Heart left ventricle (tissue), 13 donors: ENCODE results near the gene PDE11A.

Source experiments
- POLR2A ChIP-seq, 2 donors: fragments of 450-650 bp; IDR thresholded peaks; one replicate each; pipeline ENCODE4 v1.6.1; 2017; ENCODE audit warnings: antibody characterized with exemption in 2 of 2, mild to moderate bottlenecking in 2 of 2, moderate library complexity in 2 of 2
- TF ChIP-seq, protein P1 (sequence below), 12 donors: fragments of 200-600 bp; sonication (generic) in 4 of 12; IDR thresholded peaks; one replicate each; pipeline versions ENCODE4 v1.5.0 to v1.8.0; 2018 to 2022; ENCODE audit warnings: antibody characterized with exemption in 12 of 12, mild to moderate bottlenecking in 5 of 12
- donor health status: ischemic (EF 13 %, LVEDD 7.1; RV severe dilation, severe dysfunction).
- donor health status: DM: no; HTN: yes; CAD: no.
- donor health status: DM: no; HTN: no; CAD: no.
- donor health status: ischemic (EF 25% LVEDD 6.9; RV normal size, moderate dysfunction).
- donor health status: ischemic (EF 25% LVEDD 5.7; RV mildly dilated, moderate dysfunction).
- donor health status: ischemic (EF 35%, LVEDD 5.7; RV mildly dilated, moderate dysfunction).
- donor health status: nonischemic (EF 11% LVEDD 7.7; RV severe dilation, severe dysfunction).
- donor health status: DM: yes; HTN: yes; CAD: no.
- donor health status: PGD.
- donor health status: ischemic (EF 29% LVEDD 5.4; RV normal size, mild dysfunction).
- donor health status: nonischemic (EF 23%, LVEDD 6.1; RV moderate dilation, normal function).

DNA sequence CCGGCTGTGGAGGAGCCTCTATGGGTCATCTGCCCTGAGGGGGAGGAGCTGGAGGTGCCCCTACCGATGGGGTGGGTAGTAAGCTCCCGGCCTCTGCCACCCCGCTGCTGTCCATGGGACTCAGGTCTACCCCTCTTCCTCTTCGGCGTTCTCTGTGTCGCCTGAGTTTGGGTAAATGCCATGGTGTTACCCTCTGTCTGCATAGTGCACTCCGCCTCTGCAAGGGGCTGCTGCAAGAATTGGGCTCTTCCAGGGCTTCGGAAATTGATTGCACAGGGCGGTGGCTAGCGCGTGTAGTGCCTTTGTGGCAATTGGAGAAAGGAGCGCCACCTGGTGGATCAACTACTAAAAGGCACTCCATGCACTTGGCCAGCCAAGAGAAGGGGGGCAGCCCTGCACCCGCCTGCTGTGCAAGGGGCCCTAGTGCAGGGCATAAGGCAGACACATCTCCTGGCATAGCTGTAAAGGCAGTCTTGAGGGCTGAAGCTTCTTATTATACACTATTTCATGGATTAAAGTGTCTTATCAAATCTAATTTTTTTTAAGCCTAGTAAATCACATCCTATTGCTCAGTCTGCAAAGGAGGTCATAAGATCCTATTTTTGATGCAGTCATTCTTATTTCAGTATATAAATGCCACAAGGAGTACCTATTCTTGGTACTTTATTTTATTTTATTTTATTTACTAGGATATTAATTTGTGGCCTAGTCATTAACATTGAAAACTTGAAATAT is 308.9 kb downstream of the PDE11A start:
- TF ChIP-seq, protein P1, sequence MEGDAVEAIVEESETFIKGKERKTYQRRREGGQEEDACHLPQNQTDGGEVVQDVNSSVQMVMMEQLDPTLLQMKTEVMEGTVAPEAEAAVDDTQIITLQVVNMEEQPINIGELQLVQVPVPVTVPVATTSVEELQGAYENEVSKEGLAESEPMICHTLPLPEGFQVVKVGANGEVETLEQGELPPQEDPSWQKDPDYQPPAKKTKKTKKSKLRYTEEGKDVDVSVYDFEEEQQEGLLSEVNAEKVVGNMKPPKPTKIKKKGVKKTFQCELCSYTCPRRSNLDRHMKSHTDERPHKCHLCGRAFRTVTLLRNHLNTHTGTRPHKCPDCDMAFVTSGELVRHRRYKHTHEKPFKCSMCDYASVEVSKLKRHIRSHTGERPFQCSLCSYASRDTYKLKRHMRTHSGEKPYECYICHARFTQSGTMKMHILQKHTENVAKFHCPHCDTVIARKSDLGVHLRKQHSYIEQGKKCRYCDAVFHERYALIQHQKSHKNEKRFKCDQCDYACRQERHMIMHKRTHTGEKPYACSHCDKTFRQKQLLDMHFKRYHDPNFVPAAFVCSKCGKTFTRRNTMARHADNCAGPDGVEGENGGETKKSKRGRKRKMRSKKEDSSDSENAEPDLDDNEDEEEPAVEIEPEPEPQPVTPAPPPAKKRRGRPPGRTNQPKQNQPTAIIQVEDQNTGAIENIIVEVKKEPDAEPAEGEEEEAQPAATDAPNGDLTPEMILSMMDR (IDR thresholded peaks at IDR 0.05) = peak; percentile 74 to 90 (median 82)
- TF ChIP-seq POLR2A (IDR thresholded peaks at IDR 0.05) = no peak
